HEK293 (cell line): ENCODE results near the gene ASCL2.

Experiments
- ZNF169 ChIP-seq: fragments of 450-650 bp; formaldehyde crosslinking; IDR thresholded peaks from 2 replicates; pipeline ENCODE4 v1.5.1; 2016; ENCODE audit warnings: missing biosample characterization, missing genetic modification characterization
- ZNF174 ChIP-seq: fragments of 450-650 bp; formaldehyde crosslinking; IDR thresholded peaks from 2 replicates; pipeline ENCODE4 v1.5.0; 2017; ENCODE audit warnings: missing biosample characterization, mild to moderate bottlenecking, missing genetic modification characterization
- ZNF335 ChIP-seq: fragments of 450-650 bp; formaldehyde crosslinking; conservative IDR thresholded peaks from 2 replicates; pipeline ENCODE4 v1.5.1; 2016; ENCODE audit warnings: missing biosample characterization, missing genetic modification characterization
- ZNF426 ChIP-seq: fragments of 450-650 bp; formaldehyde crosslinking; IDR thresholded peaks from 2 replicates; pipeline ENCODE4 v1.5.1; 2017; ENCODE audit warnings: missing biosample characterization, missing genetic modification characterization, mild to moderate bottlenecking, inconsistent platforms, moderate library complexity
- ZNF529 ChIP-seq: fragments of 450-650 bp; formaldehyde crosslinking; IDR thresholded peaks from 2 replicates; pipeline ENCODE4 v1.5.1; 2017; ENCODE audit warnings: missing genetic modification characterization, missing biosample characterization; ENCODE audit not compliant: insufficient replicate concordance
- TF ChIP-seq, protein P1 (sequence below): fragments of 450-650 bp; formaldehyde crosslinking; IDR thresholded peaks from 2 replicates; pipeline ENCODE4 v1.5.1; 2016; ENCODE audit warnings: missing biosample characterization, missing genetic modification characterization

- TF ChIP-seq ZNF174 (tag by site-specific recombination) (no peak), ZNF169 (no peak), ZNF335 (no peak), ZNF529 (tag by site-specific recombination) (no peak), ZNF426 (tag by site-specific recombination) (no peak)
- TF ChIP-seq, protein P1, sequence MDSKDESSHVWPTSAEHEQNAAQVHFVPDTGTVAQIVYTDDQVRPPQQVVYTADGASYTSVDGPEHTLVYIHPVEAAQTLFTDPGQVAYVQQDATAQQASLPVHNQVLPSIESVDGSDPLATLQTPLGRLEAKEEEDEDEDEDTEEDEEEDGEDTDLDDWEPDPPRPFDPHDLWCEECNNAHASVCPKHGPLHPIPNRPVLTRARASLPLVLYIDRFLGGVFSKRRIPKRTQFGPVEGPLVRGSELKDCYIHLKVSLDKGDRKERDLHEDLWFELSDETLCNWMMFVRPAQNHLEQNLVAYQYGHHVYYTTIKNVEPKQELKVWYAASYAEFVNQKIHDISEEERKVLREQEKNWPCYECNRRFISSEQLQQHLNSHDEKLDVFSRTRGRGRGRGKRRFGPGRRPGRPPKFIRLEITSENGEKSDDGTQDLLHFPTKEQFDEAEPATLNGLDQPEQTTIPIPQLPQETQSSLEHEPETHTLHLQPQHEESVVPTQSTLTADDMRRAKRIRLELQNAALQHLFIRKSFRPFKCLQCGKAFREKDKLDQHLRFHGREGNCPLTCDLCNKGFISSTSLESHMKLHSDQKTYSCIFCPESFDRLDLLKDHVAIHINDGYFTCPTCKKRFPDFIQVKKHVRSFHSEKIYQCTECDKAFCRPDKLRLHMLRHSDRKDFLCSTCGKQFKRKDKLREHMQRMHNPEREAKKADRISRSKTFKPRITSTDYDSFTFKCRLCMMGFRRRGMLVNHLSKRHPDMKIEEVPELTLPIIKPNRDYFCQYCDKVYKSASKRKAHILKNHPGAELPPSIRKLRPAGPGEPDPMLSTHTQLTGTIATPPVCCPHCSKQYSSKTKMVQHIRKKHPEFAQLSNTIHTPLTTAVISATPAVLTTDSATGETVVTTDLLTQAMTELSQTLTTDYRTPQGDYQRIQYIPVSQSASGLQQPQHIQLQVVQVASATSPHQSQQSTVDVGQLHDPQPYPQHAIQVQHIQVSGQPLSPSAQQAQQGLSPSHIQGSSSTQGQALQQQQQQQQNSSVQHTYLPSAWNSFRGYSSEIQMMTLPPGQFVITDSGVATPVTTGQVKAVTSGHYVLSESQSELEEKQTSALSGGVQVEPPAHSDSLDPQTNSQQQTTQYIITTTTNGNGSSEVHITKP (tag by site-specific recombination), result no peak
Measured at GRCh38 chr11:2263724-2264360, 6.5 kb downstream of the ASCL2 start.
